Gastrocnemius medialis (tissue), 4 donors: Measurements from ENCODE around the gene KIRREL3. TPM values are rescaled to one million over a fixed set of nuclear protein-coding genes. Genes with fewer than 3 reads are reported as not detected.

Experiments
- ATAC-seq, 2 donors: fragments of 150-250 bp; one replicate each; pipeline ENCODE4 v1.9.1; 2016
- DNase-seq, 2 donors: peaks; one replicate each; pipeline ENCODE4 v3.0.0-alpha.2; 2019
- H3K27ac ChIP-seq, 4 donors: fragments of 200-600 bp; sonication (generic); 1 replicate in 1 of 4; 2 replicates in 3 of 4; pipeline ENCODE4 v1.5.1; 2016 to 2018; ENCODE audit warnings: mild to moderate bottlenecking in 2 of 4, moderate library complexity in 1 of 4
- H3K27me3 ChIP-seq, 3 donors: fragments of 200-600 bp; sonication (generic) in 2 of 3; 1 replicate in 1 of 3; 2 replicates in 2 of 3; pipeline versions ENCODE4 v1.5.1 to v1.6.0; 2016 to 2019; ENCODE audit warnings: mild to moderate bottlenecking in 1 of 3, moderate library complexity in 1 of 3
- H3K36me3 ChIP-seq, 2 donors: fragments of 200-600 bp; sonication (generic) in 1 of 2; one replicate each; pipeline ENCODE4 v1.5.1; 2017 to 2018
- H3K4me1 ChIP-seq, 2 donors: fragments of 200-600 bp; sonication (generic) in 1 of 2; one replicate each; pipeline ENCODE4 v1.5.1; 2016 to 2017; ENCODE audit warnings: mild to moderate bottlenecking in 2 of 2
- H3K4me3 ChIP-seq, 4 donors: fragments of 200-600 bp; sonication (generic) in 3 of 4; 1 replicate in 1 of 4; 2 replicates in 3 of 4; pipeline ENCODE4 v1.5.1; 2016 to 2019; ENCODE audit warnings: mild to moderate bottlenecking in 2 of 4
- H3K9me3 ChIP-seq, 3 donors: fragments of 200-600 bp; sonication (generic) in 2 of 3; 1 replicate in 1 of 3; 2 replicates in 2 of 3; pipeline ENCODE4 v1.5.1; 2016 to 2019
- CTCF ChIP-seq, 5 experiments: fragments of 450-650 bp in 3 of 5; fragments of 200-600 bp in 2 of 5; sonication (generic) in 2 of 5; IDR thresholded peaks in 4 of 5; conservative IDR thresholded peaks in 1 of 5; 1 replicate in 4 of 5; 2 replicates in 1 of 5; pipeline ENCODE4 v1.5.1; 2016 to 2019; ENCODE audit warnings: antibody characterized with exemption in 5 of 5, mild to moderate bottlenecking in 3 of 5, moderate library complexity in 3 of 5
- POLR2A ChIP-seq, 2 donors: fragments of 450-650 bp; IDR thresholded peaks; one replicate each; pipeline ENCODE4 v1.6.1; 2017; ENCODE audit warnings: antibody characterized with exemption in 2 of 2, mild to moderate bottlenecking in 2 of 2, moderate library complexity in 2 of 2
- in situ Hi-C, 4 donors: fragments of 200-750 bp; cut with MboI; loops; one replicate each; pipeline versions ENCODE4 v1.15.0 to v1.8.0; 2017; ENCODE audit warnings: low sequenced_read_pairs in 4 of 4
- intact Hi-C: fragments of 100-400 bp; cut with DNase I; formaldehyde crosslinking; loops from one replicate; pipeline ENCODE4 v1.15.1; 2023; ENCODE audit warnings: low total_unique reads
- total RNA-seq, 4 donors: library from RNA; depleted of rRNA; stranded (reverse); fragments of >200 nt; gene quantifications; one replicate each; pipeline versions ENCODE4 v1.1.0 to v1.2.3, GENCODE V29; 2016

Gene KIRREL3
- total RNA-seq, 4 donors from 2014 or later: 0.10 TPM; not detected in 3

- Histone ChIP-seq H3K4me1 (no peaks in the 10 kb centered on the region), H3K27me3 (no peaks in the 10 kb centered on the region), H3K27ac (no peak overlapping the region), H3K4me3 (no peak overlapping the region), H3K36me3 (no peaks in the 10 kb centered on the region), H3K9me3 (no peaks in the 10 kb centered on the region)
- TF ChIP-seq CTCF (IDR thresholded peaks at IDR 0.05 in 4 of 5, conservative IDR thresholded peaks at IDR 0.05 in 1 of 5): no peak
- TF ChIP-seq POLR2A (IDR thresholded peaks at IDR 0.05): no peak
- DNase-seq (no peak), ATAC-seq (no peak)
- intact Hi-C loops: no loop called here
- in situ Hi-C loops: no loop called here
Measured at GRCh38 chr11:126736682-126737572, 263.6 kb downstream of the KIRREL3 start.

GRCh38 chr11:126734752-126735151, 265.8 kb downstream of the KIRREL3 start:
- intact Hi-C loops (no loop called here), in situ Hi-C loops (no loop called here)

GRCh38 chr11:126733685-126734084, 266.9 kb downstream of the KIRREL3 start:
- TF ChIP-seq POLR2A (IDR thresholded peaks at IDR 0.05): no peak
- TF ChIP-seq CTCF (IDR thresholded peaks at IDR 0.05 in 4 of 5, conservative IDR thresholded peaks at IDR 0.05 in 1 of 5): no peak
- Histone ChIP-seq H3K4me1 (no peaks in the 10 kb centered on the region), H3K27ac (no peak overlapping the region), H3K27me3 (no peaks in the 10 kb centered on the region), H3K36me3 (no peaks in the 10 kb centered on the region), H3K4me3 (no peak overlapping the region), H3K9me3 (no peaks in the 10 kb centered on the region)
- intact Hi-C loops (no loop called here), in situ Hi-C loops (no loop called here)
- DNase-seq (no peak), ATAC-seq (no peak)

More at GRCh38 chr11:126734752-126735151, 265.8 kb downstream of the KIRREL3 start:
- TF ChIP-seq POLR2A (IDR thresholded peaks at IDR 0.05): no peak
- TF ChIP-seq CTCF (IDR thresholded peaks at IDR 0.05 in 4 of 5, conservative IDR thresholded peaks at IDR 0.05 in 1 of 5): no peak
- Histone ChIP-seq H3K27ac (no peak overlapping the region), H3K36me3 (no peaks in the 10 kb centered on the region), H3K27me3 (no peaks in the 10 kb centered on the region), H3K4me3 (no peak overlapping the region), H3K4me1 (no peaks in the 10 kb centered on the region), H3K9me3 (no peaks in the 10 kb centered on the region)
- DNase-seq: no peak
- no peak for ATAC-seq

GRCh38 chr11:126732981-126733380, 267.6 kb downstream of the KIRREL3 start:
- H3K27ac ChIP-seq: no peak overlapping the region
- H3K9me3 ChIP-seq: no peaks in the 10 kb centered on the region
- in situ Hi-C loops: no loop called here
- no peak for TF ChIP-seq POLR2A (IDR thresholded peaks at IDR 0.05)
- TF ChIP-seq CTCF (IDR thresholded peaks at IDR 0.05 in 4 of 5, conservative IDR thresholded peaks at IDR 0.05 in 1 of 5): no peak
- intact Hi-C loops: no loop called here
- H3K4me1 ChIP-seq: no peaks in the 10 kb centered on the region
- no peaks in the 10 kb centered on the region for H3K36me3 ChIP-seq
- no peak for DNase-seq
- H3K27me3 ChIP-seq: no peaks in the 10 kb centered on the region
- no peak overlapping the region for H3K4me3 ChIP-seq
- ATAC-seq: no peak
